NCI-H82 (cell line): ENCODE results near the gene NDUFA13.

Experiments used
- DNase-seq: peaks from one replicate; lab custom pipeline; 2025; lab: John Stamatoyannopoulos, UW

NDUFA13 gene

GRCh38 chr19:19510432-19510831 is 5.6 kb upstream of the NDUFA13 start:
- peak; percentile 65 for DNase-seq

DNA sequence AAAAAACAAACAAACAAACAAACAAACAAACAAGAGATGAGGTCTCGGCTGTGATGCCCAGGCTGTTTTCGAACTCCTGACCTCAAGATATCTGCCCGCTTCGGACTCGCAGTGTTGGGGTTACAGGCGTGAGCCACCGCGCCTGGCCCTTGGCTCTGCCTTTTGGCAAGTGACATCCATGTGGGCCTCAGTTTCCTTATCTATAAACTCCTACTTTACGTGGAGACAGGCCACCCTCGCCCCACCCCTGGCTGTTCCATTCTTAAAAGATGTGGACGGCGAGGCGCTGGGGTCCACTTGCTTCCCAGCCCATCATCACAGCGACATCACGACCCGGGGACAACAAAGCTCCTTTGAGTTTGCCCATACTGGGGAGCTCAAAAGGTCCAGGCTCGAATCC is 2.3 kb upstream of the NDUFA13 start:
- no peak for DNase-seq

- no peak for DNase-seq
Measured at GRCh38 chr19:19514215-19514657, 1.8 kb upstream of the NDUFA13 start.

DNA sequence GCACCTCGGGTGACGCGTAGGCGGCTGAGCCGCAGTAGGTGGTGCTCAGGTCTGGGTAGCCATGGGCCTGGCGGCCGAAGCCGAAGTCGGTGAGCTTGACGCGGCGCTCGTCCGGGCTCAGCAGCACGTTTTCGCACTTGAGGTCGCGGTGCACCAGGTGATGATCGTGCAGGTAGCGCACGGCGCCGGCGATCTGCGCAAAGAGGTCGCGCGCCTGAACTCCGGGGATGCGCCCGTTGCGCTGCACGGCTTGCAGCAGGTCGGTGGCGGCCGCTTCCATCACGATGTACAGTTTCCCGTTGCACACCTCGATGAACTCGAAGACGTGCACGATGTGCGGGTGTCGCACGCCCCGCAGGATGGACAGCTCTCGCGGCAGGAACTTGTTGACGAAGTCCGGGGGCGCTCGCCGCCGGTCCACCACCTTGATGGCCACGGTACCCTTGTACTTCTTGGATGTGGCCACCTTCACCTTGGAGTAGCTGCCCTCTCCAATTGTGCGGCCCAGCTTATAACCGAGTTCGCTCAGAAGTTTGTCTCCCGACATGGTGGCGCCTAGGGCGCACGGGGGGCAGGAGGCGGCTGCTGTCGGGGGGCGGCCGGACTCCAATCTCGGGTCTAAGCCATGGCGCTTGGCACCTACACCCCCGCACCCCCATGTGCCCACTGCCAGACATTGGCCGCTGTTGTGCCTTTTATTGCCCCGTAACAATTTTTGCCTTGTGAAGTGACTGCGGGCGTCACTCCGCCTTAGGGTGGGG is 964 bp upstream of the NDUFA13 start, which contains the start of gene TSSK6:
Gene TSSK6, minus strand, starts transcription at position 668 of the 761 bp plus-strand sequence. Its CDS starts 121 bp downstream, at position 547.
- no peak for DNase-seq

DNA sequence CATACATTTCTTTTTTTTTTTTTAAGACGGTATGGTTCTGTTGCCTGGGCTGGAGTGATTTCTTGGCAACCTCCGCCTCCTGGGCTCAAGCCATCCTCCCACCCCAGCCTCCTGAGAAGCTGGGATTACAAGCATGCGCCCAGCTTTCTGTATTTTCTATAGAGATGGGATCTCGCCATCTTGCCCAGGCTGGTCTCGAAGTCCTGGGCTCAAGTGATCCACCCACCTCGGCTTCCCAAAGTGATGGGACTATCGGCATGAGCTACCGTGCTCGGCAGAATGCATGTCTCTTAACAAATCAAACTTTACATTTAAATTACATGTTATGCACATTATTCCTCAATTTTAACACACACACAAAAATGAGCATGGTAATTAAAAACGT is 1.2 kb downstream of the NDUFA13 start:
- no peak for DNase-seq

- no peak for DNase-seq
Measured at GRCh38 chr19:19520989-19521388, 5.0 kb downstream of the NDUFA13 start.

DNA sequence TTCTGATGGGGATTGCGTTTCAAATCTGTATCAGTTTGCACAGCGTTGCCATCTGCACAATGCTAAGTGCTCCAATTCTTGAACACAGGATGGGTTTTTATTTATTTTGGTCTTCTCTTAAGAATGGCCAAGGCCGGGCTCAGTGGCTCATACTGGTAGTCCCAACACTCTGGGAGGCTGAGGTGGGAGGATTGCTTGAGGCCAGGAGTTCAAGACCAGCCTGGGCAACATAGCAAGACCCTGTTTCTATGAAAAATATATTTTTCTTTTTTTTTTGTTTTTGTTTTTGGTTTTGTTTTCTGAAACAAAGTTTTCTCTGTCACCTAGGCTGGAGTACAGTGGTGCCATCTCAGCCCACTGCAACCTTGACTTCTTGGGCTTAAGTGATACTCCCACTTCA is 7.2 kb downstream of the NDUFA13 start:
- no peak for DNase-seq

GRCh38 chr19:19524053-19524452 is 8.0 kb downstream of the NDUFA13 start:
- DNase-seq: no peak

GRCh38 chr19:19525611-19526380 is 9.8 kb downstream of the NDUFA13 start:
- peak; percentile 49 for DNase-seq

DNA sequence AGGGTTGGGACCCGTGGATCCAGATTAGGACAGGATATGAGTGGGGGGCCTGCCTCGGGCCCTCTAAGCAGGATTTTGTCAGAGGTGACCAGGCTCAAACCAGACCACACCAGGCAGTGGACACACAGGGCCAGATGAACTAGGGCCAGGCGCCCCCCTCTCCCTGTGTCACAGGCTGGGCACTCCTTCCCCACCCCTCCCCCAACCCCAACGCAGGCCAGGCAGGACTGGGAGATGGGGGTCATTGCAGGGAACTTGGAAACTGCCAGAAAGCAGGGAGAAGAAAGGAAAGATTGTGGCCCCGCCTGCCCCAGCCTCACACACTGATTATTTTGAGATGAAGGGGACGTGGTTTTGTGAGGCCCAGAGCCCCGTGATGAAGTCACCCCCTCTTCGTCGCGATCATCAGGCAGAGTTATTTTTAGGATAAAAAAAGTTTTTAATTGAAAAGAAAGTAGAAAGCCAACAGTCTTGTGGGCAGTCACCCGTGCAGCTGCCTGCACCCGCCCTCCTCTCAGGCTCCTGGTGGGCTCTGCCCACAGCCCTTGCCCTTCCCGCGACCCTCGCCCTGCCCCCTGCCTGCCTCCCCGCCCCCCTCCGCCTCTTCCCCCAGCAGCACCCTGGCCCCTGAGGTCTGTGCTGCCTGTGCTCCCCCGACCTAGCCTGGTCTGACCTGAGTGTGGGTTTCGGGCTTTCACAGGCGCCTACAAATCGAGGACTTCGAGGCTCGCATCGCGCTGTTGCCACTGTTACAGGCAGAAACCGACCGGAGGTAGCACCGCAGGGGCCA is 10.8 kb downstream of the NDUFA13 start:
- no peak for DNase-seq

GRCh38 chr19:19527371-19527656 is 11.3 kb downstream of the NDUFA13 start:
- DNase-seq: no peak

DNA sequence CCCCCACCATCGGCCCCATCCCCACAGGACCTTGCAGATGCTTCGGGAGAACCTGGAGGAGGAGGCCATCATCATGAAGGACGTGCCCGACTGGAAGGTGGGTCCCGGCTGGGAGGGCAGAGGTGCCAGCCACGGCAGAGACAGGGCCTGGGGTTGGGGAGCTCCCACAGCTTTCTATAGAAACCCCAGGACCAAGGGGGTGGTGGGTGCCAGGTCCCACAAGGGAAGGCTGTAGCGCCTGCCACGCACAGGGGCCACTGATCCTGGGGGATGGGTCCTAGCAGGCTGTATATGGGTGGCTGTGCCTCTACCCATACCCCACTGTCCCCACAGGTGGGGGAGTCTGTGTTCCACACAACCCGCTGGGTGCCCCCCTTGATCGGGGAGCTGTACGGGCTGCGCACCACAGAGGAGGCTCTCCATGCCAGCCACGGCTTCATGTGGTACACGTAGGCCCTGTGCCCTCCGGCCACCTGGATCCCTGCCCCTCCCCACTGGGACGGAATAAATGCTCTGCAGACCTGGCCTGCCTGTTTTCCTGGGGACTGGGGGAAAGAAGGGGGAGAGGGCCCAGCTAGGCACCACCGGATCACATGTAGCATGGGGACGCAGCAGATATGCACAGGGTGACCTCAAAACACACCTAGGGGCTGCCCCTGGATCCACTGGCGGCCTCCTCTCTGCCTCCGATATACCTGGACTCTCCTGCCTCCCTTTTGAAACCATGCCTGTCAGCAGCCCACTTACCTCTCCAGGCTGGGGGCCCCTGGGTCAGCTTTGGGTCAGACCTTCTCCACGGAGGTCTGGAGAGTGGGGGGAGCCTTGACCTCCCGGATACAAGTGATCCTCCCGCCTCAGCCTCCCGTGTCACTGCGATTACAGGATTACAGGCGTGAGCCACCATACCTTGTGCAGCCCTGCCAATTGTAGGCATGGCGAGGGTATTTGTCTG is 11.9 kb downstream of the NDUFA13 start:
- DNase-seq: no peak

GRCh38 chr19:19528721-19529490 is 12.9 kb downstream of the NDUFA13 start, which contains the start of gene YJEFN3:
Gene YJEFN3 (plus strand): TSS chr19:19528911. CDS start chr19:19528933, 22 bp downstream.
- DNase-seq: no peak

DNA sequence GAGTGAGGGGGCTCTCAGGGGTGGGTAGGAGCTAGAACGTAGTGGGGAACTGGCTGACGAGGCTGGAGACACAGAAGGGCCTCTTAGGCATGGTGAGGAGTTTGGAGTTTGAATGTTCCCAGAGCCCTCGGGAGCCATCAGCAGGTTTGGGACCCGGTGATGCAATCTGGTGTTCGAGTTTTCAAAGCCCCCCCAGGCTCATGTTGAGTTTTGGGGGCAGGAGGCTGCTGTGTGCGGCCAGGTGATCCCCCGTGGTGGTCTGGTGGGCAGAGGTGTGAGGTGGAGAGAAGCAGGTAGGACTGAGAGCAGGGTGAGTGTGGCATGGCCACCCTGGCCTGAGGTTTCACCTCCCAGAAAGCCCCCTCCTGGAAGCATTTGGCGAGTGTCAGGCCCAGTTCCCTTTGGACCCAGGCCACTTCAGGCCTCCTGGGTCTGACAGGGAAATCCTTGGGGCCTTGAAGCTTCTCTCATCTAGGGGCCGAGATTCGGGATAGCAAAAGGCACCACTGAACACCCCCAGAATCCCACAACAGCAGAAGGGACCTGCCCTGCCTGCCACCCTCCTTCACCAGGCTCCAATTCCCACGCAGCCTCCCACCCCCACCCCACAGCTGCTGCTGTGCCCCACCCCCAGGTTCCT is 13.9 kb downstream of the NDUFA13 start:
- no peak for DNase-seq

GRCh38 chr19:19530423-19530804 is 14.4 kb downstream of the NDUFA13 start:
- no peak for DNase-seq

DNA sequence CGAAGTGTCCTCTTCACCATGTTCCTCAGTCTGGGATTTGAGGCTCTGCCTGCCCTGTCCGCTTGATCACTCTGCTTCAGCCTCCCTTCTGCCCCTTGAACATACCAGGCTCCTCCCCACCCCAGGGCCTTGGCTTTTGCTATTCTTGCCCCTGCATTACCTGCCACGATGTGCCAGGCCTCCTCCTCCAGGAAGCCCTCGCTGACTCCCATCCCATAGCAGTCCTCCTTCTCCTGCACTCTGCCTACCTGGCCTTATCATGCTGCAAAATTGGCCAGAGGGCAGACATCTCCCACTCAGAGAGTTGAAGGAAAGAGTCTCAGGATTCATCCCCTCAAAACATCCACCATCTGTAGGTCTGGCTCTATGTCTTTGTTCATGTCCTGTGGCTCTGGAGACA is 14.9 kb downstream of the NDUFA13 start:
- no peak for DNase-seq

- DNase-seq: peak; percentile 90
Measured at GRCh38 chr19:19531951-19532805, 16.2 kb downstream of the NDUFA13 start.

- no peak for DNase-seq
Measured at GRCh38 chr19:19532806-19533701, 17.0 kb downstream of the NDUFA13 start.
